ENCODE measurements around the gene FOSB. TPM values are rescaled to one million over a fixed set of nuclear protein-coding genes. Genes with fewer than 3 reads are reported as not detected.
"Not testable (repeated sequence)": the region's sequence is repeated elsewhere in the genome, so short reads cannot be mapped to it uniquely, and the experiment has no call there.

The FOSB gene
- total and polyA plus RNA-seq, 9 of the 15 experiments (the other 6 are each of a cell fraction or from before 2014, with no cell fraction given) = 0.11 to 2.7 (median 0.73) TPM

- H3K4me2 ChIP-seq (ENCODE audit: insufficient read depth, low read length); BruUV-seq (replicated peaks); H3K36me3 ChIP-seq (ENCODE audit: control insufficient read depth, insufficient read depth, low read length); ATAC-seq; intact Hi-C loops (cut with micrococcal nuclease); DNase-seq (ENCODE audit: extremely low read depth in 1 of 4, low spot score in 3 of 4); H3K9me1 ChIP-seq (ENCODE audit: control insufficient read depth, insufficient read depth, low read length); H4K20me1 ChIP-seq (replicated peaks; ENCODE audit: control insufficient read depth, insufficient read depth, low read length); H2AFZ ChIP-seq (ENCODE audit: low read depth, low read length); FAIRE-seq; H3K9ac ChIP-seq (ENCODE audit: insufficient read depth in 1 of 2, low read depth in 2 of 2, low read length in 2 of 2); H3K9me3 ChIP-seq (replicated peaks; ENCODE audit: control insufficient read depth, insufficient read depth, low read depth, low read length); H3K27me3 ChIP-seq (ENCODE audit: control insufficient read depth in 2 of 2, insufficient read depth in 2 of 2, low read length in 2 of 2); H3K27ac ChIP-seq (ENCODE audit: extremely low read depth, low read depth, low read length); H3K4me3 ChIP-seq; H3K79me2 ChIP-seq (ENCODE audit: control insufficient read depth, insufficient read depth, low read length); CTCF ChIA-PET (ENCODE audit: low intra/inter-chr PET ratio); in situ Hi-C loops (cut with MboI); TF ChIP-seq ATF3 (CRISPR knock-in tag; conservative IDR thresholded peaks at IDR 0.05): not testable (repeated sequence)
- H3K4me1 ChIP-seq (replicated peaks in 1 of 2; ENCODE audit: control insufficient read depth in 2 of 2, insufficient read depth in 2 of 2, low read length in 2 of 2) = peaks cover 2 to 19% of the 10 kb centered on the region in 2 experiments; a peak in 3 of 5 replicates
- 40% methylated on average over 9 of the region's 9 CpGs for WGBS (ENCODE audit: insufficient coverage, low coverage, missing lambda C conversion rate)
- POLR2A ChIA-PET = interaction anchor here (0.6 to 2.8 kb wide), 11 partner anchors 9 to 1847 kb away, joined by 3 to 12 read pairs (median 3); partner anchors contain the start of gene FOSB
- TF ChIP-seq TRIM24 (IDR thresholded peaks at IDR 0.05) (peak; percentile 44 to 57; a peak in 2 of 4 replicates), ATF3 (IDR thresholded peaks at IDR 0.05) (peak; percentile 15; the same call in 1 of the 2 replicates), BHLHE40 (IDR thresholded peaks at IDR 0.05; ENCODE audit: low read length) (peak; percentile 82), TFAP4 (CRISPR knock-in tag; IDR thresholded peaks at IDR 0.05; ENCODE audit: borderline replicate concordance) (peak; percentile 71), CEBPG (CRISPR knock-in tag; IDR thresholded peaks at IDR 0.05) (peak; percentile 88), CEBPG (tag; conservative IDR thresholded peaks at IDR 0.05 in 1 of 2, IDR thresholded peaks at IDR 0.05 in 1 of 2) (peak in 1 of 2 experiments; percentile 38; a peak in 1 of 4 replicates), USF1 (CRISPR knock-in tag; IDR thresholded peaks at IDR 0.05) (peak; percentile 54), CBFA2T2 (conservative IDR thresholded peaks at IDR 0.05) (0 out of 2 replicates have a peak, but pooled peaks have one; percentile 18), CEBPB (tag; IDR thresholded peaks at IDR 0.05) (peak; percentile 86), SOX6 (IDR thresholded peaks at IDR 0.05) (peak; percentile 68), ZNF318 (IDR thresholded peaks at IDR 0.05; ENCODE audit: borderline replicate concordance in 1 of 2, low read depth in 1 of 2) (0 out of 4 replicates have a peak, but pooled peaks of 1 of the 2 experiments have one; percentile 59)
Measured at GRCh38 chr19:45431008-45431407, 36.8 kb upstream of the FOSB start.
